ENCODE results near the gene KCTD5.

Gene KCTD5

DNA sequence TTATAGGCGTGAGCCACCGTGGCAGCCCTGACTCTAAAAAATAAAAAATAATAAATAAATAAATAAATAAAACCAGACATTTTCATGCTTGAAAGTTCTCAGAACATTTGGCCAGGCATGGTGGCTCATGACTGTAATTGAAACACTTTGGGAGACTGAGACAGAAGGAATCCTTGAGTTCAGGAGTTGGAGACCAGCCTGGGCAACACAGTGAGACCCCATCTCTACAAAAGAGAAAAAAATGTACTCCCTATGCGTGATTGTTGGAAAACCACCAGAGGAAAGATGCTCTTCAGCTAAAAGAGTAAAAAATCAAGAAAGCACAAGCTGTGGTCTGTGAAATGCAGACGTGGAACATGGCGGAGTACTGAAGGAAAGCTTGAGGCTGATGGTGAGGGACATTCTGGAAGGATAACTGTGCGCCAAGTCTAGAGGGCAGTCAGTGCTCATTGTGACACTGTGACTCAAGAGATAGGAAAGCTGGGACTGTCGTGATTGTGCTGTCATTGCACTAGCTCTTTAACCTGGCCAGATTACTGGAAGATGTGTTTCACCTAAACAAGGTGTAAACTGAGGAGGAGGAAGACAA lies 41.9 kb downstream of the KCTD5 start:
- no peak overlapping the region for H3K4me2 ChIP-seq
- H3K27ac ChIP-seq, result no peak overlapping the region
- H3K9ac ChIP-seq, result no peak overlapping the region
- no peak overlapping the region for H2AFZ ChIP-seq (ENCODE audit: low read depth)
- H4K20me1 ChIP-seq (ENCODE audit: insufficient read depth), result no peaks in the 10 kb centered on the region
- TF ChIP-seq, protein P1, sequence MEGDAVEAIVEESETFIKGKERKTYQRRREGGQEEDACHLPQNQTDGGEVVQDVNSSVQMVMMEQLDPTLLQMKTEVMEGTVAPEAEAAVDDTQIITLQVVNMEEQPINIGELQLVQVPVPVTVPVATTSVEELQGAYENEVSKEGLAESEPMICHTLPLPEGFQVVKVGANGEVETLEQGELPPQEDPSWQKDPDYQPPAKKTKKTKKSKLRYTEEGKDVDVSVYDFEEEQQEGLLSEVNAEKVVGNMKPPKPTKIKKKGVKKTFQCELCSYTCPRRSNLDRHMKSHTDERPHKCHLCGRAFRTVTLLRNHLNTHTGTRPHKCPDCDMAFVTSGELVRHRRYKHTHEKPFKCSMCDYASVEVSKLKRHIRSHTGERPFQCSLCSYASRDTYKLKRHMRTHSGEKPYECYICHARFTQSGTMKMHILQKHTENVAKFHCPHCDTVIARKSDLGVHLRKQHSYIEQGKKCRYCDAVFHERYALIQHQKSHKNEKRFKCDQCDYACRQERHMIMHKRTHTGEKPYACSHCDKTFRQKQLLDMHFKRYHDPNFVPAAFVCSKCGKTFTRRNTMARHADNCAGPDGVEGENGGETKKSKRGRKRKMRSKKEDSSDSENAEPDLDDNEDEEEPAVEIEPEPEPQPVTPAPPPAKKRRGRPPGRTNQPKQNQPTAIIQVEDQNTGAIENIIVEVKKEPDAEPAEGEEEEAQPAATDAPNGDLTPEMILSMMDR (conservative IDR thresholded peaks at IDR 0.05; ENCODE audit: low read depth, low read length), result no peak
- no peaks in the 10 kb centered on the region for H3K79me2 ChIP-seq (ENCODE audit: insufficient read depth, low read depth)
- peaks cover 13% of the 10 kb centered on the region; the same call in 1 of the 2 replicates for H3K27me3 ChIP-seq (ENCODE audit: insufficient read depth, low read depth)
- H3K36me3 ChIP-seq (ENCODE audit: insufficient read depth), result no peaks in the 10 kb centered on the region
- peaks cover 7% of the 10 kb centered on the region for H3K4me1 ChIP-seq (ENCODE audit: low read depth, poor library complexity, severe bottlenecking)
- H3K4me3 ChIP-seq (IDR thresholded peaks at IDR 0.05; ENCODE audit: insufficient read depth, low read depth, low read length), result no peak overlapping the region

DNA sequence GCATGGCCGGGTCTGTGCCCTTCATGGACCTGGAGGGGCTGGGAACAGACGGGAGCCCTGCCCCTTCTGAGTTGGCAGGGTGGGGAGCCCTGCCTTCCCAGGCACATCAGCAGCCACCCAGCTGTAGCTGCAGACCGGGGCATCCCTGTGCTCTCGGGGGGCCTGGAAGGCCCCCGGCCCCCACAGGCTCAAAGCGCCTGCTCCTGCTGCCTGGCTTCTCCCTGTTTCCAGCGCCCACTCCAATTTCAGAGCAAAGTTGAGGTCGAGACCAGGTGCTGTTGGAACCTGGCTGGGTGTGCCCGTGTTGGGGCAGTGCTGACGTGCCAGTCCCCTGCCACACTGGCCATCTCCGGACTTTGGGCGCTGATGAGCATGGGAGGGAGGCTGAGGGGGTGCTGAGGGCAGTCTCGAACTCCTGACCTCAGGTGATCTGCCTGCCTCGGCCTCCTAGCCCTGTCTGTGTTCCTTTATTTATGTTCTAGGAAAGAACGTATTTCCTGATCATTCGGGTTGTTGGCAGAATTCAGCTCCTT lies 42.6 kb downstream of the KCTD5 start:
- H3K27ac ChIP-seq, result no peak overlapping the region
- H2AFZ ChIP-seq (ENCODE audit: low read depth), result no peak overlapping the region
- peaks cover 13% of the 10 kb centered on the region; the same call in 1 of the 2 replicates for H3K27me3 ChIP-seq (ENCODE audit: insufficient read depth, low read depth)
- H3K36me3 ChIP-seq (ENCODE audit: insufficient read depth), result no peaks in the 10 kb centered on the region
- TF ChIP-seq, protein P1 (conservative IDR thresholded peaks at IDR 0.05; ENCODE audit: low read depth, low read length), result no peak
- H3K4me3 ChIP-seq (IDR thresholded peaks at IDR 0.05; ENCODE audit: insufficient read depth, low read depth, low read length), result no peak overlapping the region
- H3K4me2 ChIP-seq, result no peak overlapping the region
- no peaks in the 10 kb centered on the region for H4K20me1 ChIP-seq (ENCODE audit: insufficient read depth)
- H3K79me2 ChIP-seq (ENCODE audit: insufficient read depth, low read depth), result no peaks in the 10 kb centered on the region
- H3K9ac ChIP-seq, result no peak overlapping the region
- peaks cover 7% of the 10 kb centered on the region for H3K4me1 ChIP-seq (ENCODE audit: low read depth, poor library complexity, severe bottlenecking)

DNA sequence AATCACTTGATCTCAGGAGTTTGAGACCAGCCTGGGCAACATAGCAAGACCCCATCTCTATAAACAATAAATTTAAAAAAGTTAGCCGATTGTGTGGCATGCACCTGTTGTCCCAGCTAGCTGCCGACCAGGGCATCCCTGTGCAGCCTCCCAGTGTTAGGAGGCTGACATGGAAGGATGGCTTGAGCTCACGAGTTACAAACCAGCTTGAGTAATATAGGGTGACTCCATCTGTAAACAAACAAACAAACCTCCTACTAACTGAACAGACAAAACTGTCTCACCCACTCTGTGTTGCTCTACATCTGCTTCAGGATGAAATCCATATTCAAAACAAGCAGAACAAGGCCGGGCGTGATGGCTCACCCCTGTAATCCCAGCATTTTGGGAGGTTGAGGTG lies 44.6 kb downstream of the KCTD5 start:
- Histone ChIP-seq H3K27ac (no peak overlapping the region), H4K20me1 (ENCODE audit: insufficient read depth) (no peaks in the 10 kb centered on the region), H3K4me3 (IDR thresholded peaks at IDR 0.05; ENCODE audit: insufficient read depth, low read depth, low read length) (no peak overlapping the region), H3K4me2 (no peak overlapping the region), H3K27me3 (ENCODE audit: insufficient read depth, low read depth) (peaks cover 13% of the 10 kb centered on the region; the same call in 1 of the 2 replicates), H3K79me2 (ENCODE audit: insufficient read depth, low read depth) (no peaks in the 10 kb centered on the region), H2AFZ (ENCODE audit: low read depth) (no peak overlapping the region), H3K36me3 (ENCODE audit: insufficient read depth) (no peaks in the 10 kb centered on the region), H3K9ac (no peak overlapping the region), H3K4me1 (ENCODE audit: low read depth, poor library complexity, severe bottlenecking) (peaks cover 2% of the 10 kb centered on the region)
- TF ChIP-seq, protein P1 (conservative IDR thresholded peaks at IDR 0.05; ENCODE audit: low read depth, low read length), result no peak

DNA sequence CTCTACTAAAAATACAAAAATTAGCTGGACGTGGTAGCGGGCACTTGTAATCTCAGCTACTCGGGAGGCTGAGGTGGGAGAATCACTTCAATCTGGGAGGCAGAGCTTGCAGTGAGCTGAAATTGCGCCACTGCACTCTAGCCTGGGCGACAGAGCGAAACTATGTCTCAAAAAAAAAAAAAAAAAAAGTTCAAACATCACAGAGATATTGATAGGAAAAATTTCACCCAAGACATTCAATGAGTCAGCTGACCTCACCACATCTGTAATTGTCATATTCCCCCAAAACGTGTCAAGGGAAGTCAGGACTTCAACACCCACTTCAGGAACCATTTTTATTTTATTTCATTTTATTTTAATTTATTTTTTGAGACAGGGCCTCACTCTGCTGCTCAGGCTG lies 45.7 kb downstream of the KCTD5 start:
- peaks cover 13% of the 10 kb centered on the region; the same call in 1 of the 2 replicates for H3K27me3 ChIP-seq (ENCODE audit: insufficient read depth, low read depth)
- no peak overlapping the region for H2AFZ ChIP-seq (ENCODE audit: low read depth)
- H3K79me2 ChIP-seq (ENCODE audit: insufficient read depth, low read depth), result no peaks in the 10 kb centered on the region
- no peaks in the 10 kb centered on the region for H3K4me1 ChIP-seq (ENCODE audit: low read depth, poor library complexity, severe bottlenecking)
- H3K4me2 ChIP-seq, result no peak overlapping the region
- H3K36me3 ChIP-seq (ENCODE audit: insufficient read depth), result no peaks in the 10 kb centered on the region
- no peak overlapping the region for H3K9ac ChIP-seq
- no peaks in the 10 kb centered on the region for H4K20me1 ChIP-seq (ENCODE audit: insufficient read depth)
- no peak overlapping the region for H3K27ac ChIP-seq
- TF ChIP-seq, protein P1 (conservative IDR thresholded peaks at IDR 0.05; ENCODE audit: low read depth, low read length), result no peak
- H3K4me3 ChIP-seq (IDR thresholded peaks at IDR 0.05; ENCODE audit: insufficient read depth, low read depth, low read length), result no peak overlapping the region
